ENCODE results near the gene TDRD12. TPM values are rescaled to one million over a fixed set of nuclear protein-coding genes. Genes with fewer than 3 reads are reported as not detected.

The TDRD12 gene
- total and polyA plus RNA-seq, 2 experiments from 2014 or later, result 0.68 to 2.8 TPM

GRCh38 chr19:32843716-32844245, 124.2 kb downstream of the TDRD12 start:
- Mint-ChIP-seq H3K27me3 (ENCODE audit: insufficient read depth, low read depth, poor library complexity) (peaks cover 6% of the 10 kb centered on the region), H3K27ac (no peak overlapping the region; the same call in 1 of the 2 replicates), H3K9me3 (peaks cover 43% of the 10 kb centered on the region), H3K36me3 (ENCODE audit: low read depth) (peaks cover 14% of the 10 kb centered on the region; the same call in 1 of the 3 replicates), H3K4me3 (no peak overlapping the region), H3K4me1 (no peaks in the 10 kb centered on the region)
- H3K4me1 ChIP-seq (ENCODE audit: insufficient read depth), result no peaks in the 10 kb centered on the region
- H3K27me3 ChIP-seq (ENCODE audit: insufficient read depth), result no peaks in the 10 kb centered on the region
- H3K79me2 ChIP-seq (replicated peaks; ENCODE audit: insufficient read depth), result no peaks in the 10 kb centered on the region
- no peaks in the 10 kb centered on the region for H3F3A ChIP-seq (replicated peaks; ENCODE audit: low read depth)
- ATAC-seq (no peak), DNase-seq (ENCODE audit: low spot score) (no peak)
- TF ChIP-seq EZH2phosphoT487 (IDR thresholded peaks at IDR 0.05; ENCODE audit: unreplicated experiment) (no peak), EZH2 (IDR thresholded peaks at IDR 0.05; ENCODE audit: low read depth, unreplicated experiment) (no peak), POLR2AphosphoS5 (IDR thresholded peaks at IDR 0.05; ENCODE audit: low read depth) (no peak), JUNB (IDR thresholded peaks at IDR 0.05; ENCODE audit: unreplicated experiment) (no peak), ZNF331 (CRISPR knock-in tag; IDR thresholded peaks at IDR 0.05; ENCODE audit: low read depth) (no peak), ZNF114 (CRISPR knock-in tag; IDR thresholded peaks at IDR 0.05) (no peak), CREB1 (CRISPR knock-in tag; IDR thresholded peaks at IDR 0.05; ENCODE audit: low read depth) (no peak), STAT1 (IDR thresholded peaks at IDR 0.05; ENCODE audit: unreplicated experiment) (no peak), REST (IDR thresholded peaks at IDR 0.05; ENCODE audit: unreplicated experiment) (no peak), NANOG (IDR thresholded peaks at IDR 0.05; ENCODE audit: borderline replicate concordance) (no peak)
- TF ChIP-seq, protein P1, sequence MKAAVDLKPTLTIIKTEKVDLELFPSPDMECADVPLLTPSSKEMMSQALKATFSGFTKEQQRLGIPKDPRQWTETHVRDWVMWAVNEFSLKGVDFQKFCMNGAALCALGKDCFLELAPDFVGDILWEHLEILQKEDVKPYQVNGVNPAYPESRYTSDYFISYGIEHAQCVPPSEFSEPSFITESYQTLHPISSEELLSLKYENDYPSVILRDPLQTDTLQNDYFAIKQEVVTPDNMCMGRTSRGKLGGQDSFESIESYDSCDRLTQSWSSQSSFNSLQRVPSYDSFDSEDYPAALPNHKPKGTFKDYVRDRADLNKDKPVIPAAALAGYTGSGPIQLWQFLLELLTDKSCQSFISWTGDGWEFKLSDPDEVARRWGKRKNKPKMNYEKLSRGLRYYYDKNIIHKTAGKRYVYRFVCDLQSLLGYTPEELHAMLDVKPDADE (IDR thresholded peaks at IDR 0.05), result no peak
- TF ChIP-seq, protein P2, sequence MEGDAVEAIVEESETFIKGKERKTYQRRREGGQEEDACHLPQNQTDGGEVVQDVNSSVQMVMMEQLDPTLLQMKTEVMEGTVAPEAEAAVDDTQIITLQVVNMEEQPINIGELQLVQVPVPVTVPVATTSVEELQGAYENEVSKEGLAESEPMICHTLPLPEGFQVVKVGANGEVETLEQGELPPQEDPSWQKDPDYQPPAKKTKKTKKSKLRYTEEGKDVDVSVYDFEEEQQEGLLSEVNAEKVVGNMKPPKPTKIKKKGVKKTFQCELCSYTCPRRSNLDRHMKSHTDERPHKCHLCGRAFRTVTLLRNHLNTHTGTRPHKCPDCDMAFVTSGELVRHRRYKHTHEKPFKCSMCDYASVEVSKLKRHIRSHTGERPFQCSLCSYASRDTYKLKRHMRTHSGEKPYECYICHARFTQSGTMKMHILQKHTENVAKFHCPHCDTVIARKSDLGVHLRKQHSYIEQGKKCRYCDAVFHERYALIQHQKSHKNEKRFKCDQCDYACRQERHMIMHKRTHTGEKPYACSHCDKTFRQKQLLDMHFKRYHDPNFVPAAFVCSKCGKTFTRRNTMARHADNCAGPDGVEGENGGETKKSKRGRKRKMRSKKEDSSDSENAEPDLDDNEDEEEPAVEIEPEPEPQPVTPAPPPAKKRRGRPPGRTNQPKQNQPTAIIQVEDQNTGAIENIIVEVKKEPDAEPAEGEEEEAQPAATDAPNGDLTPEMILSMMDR (conservative IDR thresholded peaks at IDR 0.05; ENCODE audit: low read depth in 2 of 2), result no peak
- TF ChIP-seq, protein P3, sequence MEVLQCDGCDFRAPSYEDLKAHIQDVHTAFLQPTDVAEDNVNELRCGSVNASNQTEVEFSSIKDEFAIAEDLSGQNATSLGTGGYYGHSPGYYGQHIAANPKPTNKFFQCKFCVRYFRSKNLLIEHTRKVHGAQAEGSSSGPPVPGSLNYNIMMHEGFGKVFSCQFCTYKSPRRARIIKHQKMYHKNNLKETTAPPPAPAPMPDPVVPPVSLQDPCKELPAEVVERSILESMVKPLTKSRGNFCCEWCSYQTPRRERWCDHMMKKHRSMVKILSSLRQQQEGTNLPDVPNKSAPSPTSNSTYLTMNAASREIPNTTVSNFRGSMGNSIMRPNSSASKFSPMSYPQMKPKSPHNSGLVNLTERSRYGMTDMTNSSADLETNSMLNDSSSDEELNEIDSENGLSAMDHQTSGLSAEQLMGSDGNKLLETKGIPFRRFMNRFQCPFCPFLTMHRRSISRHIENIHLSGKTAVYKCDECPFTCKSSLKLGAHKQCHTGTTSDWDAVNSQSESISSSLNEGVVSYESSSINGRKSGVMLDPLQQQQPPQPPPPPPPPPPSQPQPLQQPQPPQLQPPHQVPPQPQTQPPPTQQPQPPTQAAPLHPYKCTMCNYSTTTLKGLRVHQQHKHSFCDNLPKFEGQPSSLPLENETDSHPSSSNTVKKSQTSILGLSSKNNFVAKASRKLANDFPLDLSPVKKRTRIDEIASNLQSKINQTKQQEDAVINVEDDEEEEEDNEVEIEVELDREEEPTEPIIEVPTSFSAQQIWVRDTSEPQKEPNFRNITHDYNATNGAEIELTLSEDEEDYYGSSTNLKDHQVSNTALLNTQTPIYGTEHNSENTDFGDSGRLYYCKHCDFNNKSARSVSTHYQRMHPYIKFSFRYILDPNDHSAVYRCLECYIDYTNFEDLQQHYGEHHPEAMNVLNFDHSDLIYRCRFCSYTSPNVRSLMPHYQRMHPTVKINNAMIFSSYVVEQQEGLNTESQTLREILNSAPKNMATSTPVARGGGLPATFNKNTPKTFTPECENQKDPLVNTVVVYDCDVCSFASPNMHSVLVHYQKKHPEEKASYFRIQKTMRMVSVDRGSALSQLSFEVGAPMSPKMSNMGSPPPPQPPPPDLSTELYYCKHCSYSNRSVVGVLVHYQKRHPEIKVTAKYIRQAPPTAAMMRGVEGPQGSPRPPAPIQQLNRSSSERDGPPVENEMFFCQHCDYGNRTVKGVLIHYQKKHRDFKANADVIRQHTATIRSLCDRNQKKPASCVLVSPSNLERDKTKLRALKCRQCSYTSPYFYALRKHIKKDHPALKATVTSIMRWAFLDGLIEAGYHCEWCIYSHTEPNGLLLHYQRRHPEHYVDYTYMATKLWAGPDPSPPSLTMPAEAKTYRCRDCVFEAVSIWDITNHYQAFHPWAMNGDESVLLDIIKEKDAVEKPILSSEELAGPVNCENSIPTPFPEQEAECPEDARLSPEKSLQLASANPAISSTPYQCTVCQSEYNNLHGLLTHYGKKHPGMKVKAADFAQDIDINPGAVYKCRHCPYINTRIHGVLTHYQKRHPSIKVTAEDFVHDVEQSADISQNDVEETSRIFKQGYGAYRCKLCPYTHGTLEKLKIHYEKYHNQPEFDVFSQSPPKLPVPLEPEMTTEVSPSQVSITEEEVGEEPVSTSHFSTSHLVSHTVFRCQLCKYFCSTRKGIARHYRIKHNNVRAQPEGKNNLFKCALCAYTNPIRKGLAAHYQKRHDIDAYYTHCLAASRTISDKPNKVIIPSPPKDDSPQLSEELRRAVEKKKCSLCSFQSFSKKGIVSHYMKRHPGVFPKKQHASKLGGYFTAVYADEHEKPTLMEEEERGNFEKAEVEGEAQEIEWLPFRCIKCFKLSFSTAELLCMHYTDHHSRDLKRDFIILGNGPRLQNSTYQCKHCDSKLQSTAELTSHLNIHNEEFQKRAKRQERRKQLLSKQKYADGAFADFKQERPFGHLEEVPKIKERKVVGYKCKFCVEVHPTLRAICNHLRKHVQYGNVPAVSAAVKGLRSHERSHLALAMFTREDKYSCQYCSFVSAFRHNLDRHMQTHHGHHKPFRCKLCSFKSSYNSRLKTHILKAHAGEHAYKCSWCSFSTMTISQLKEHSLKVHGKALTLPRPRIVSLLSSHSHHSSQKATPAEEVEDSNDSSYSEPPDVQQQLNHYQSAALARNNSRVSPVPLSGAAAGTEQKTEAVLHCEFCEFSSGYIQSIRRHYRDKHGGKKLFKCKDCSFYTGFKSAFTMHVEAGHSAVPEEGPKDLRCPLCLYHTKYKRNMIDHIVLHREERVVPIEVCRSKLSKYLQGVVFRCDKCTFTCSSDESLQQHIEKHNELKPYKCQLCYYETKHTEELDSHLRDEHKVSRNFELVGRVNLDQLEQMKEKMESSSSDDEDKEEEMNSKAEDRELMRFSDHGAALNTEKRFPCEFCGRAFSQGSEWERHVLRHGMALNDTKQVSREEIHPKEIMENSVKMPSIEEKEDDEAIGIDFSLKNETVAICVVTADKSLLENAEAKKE (CRISPR knock-in tag; IDR thresholded peaks at IDR 0.05), result no peak
- H3K9me2 ChIP-seq (ENCODE audit: insufficient read depth), result 0 out of 2 replicates have a peak, but pooled peaks cover 2% of the 10 kb centered on the region
- H2AFZ ChIP-seq, result no peak overlapping the region
- H3K27ac ChIP-seq (ENCODE audit: low read depth), result no peak overlapping the region
- no peaks in the 10 kb centered on the region; the same call in 1 of the 2 replicates for H3K36me3 ChIP-seq (ENCODE audit: insufficient read depth)
- H4K20me1 ChIP-seq (replicated peaks; ENCODE audit: insufficient read depth), result no peaks in the 10 kb centered on the region
- no peak overlapping the region for H3K4me2 ChIP-seq
- no peak overlapping the region for H3K4me3 ChIP-seq
